ENCODE data around the gene IHH.

GRCh38 chr2:219099329-219099728 lies 38.6 kb upstream of the IHH start:
- TF ChIP-seq CBX3 (IDR thresholded peaks at IDR 0.05; ENCODE audit: low read depth) (no peak), EZH2phosphoT487 (IDR thresholded peaks at IDR 0.05; ENCODE audit: borderline replicate concordance) (no peak), CTCF (IDR thresholded peaks at IDR 0.05 in 2 of 3, conservative IDR thresholded peaks at IDR 0.05 in 1 of 3; ENCODE audit: borderline replicate concordance in 1 of 3, insufficient read depth in 1 of 3, low read depth in 2 of 3, low read length in 2 of 3) (no peak), POLR2AphosphoS5 (IDR thresholded peaks at IDR 0.05; ENCODE audit: low read depth, low read length) (no peak), REST (IDR thresholded peaks at IDR 0.05; ENCODE audit: low read depth) (no peak), TCF7L2 (IDR thresholded peaks at IDR 0.05; ENCODE audit: borderline replicate concordance, extremely low read depth, insufficient read depth, insufficient read length) (no peak), POLR2A (IDR thresholded peaks at IDR 0.05; ENCODE audit: borderline replicate concordance, extremely low read depth, insufficient read depth, insufficient read length) (no peak), EZH2 (IDR thresholded peaks at IDR 0.05) (no peak), ZNF274 (IDR thresholded peaks at IDR 0.05; ENCODE audit: low read depth, low read length) (no peak), RAD21 (IDR thresholded peaks at IDR 0.05; ENCODE audit: low read depth) (no peak), CEBPB (IDR thresholded peaks at IDR 0.05; ENCODE audit: low read depth) (no peak), SP1 (IDR thresholded peaks at IDR 0.05; ENCODE audit: low read depth) (no peak), SIN3A (IDR thresholded peaks at IDR 0.05; ENCODE audit: low read depth) (no peak), ATF3 (IDR thresholded peaks at IDR 0.05) (no peak)
